HepG2 (cell line): ENCODE data around the gene IQGAP2. TPM values are rescaled to one million over a fixed set of nuclear protein-coding genes. Genes with fewer than 3 reads are reported as not detected.

Source experiments
- AGO1 ChIP-seq: fragments of 200-400 bp; formaldehyde crosslinking; IDR thresholded peaks from 2 replicates; pipeline ENCODE4 v1.6.1; 2017; ENCODE audit warnings: mild to moderate bottlenecking, low read depth, low read length, moderate library complexity; ENCODE audit not compliant: poor library complexity, severe bottlenecking
- AHR ChIP-seq: IDR thresholded peaks from 2 replicates; pipeline ENCODE4 v1.6.1; 2018; ENCODE audit warnings: missing genetic modification reagents, missing compliant biosample characterization
- BHLHE40 ChIP-seq: IDR thresholded peaks from 2 replicates; pipeline ENCODE4 v1.6.1; 2011; ENCODE audit warnings: low read length, improper control_type of control experiment
- CENPX ChIP-seq: sonication (generic); formaldehyde crosslinking; IDR thresholded peaks from 2 replicates; pipeline ENCODE4 v1.9.0; 2021; ENCODE audit warnings: mild to moderate bottlenecking, missing genetic modification reagents, moderate library complexity
- ELF3 ChIP-seq: IDR thresholded peaks from 2 replicates; pipeline ENCODE4 v1.6.1; 2016; ENCODE audit warnings: missing genetic modification reagents, missing compliant biosample characterization
- GATAD2A ChIP-seq: IDR thresholded peaks from 2 replicates; pipeline ENCODE4 v1.6.1; 2016
- HHEX ChIP-seq: IDR thresholded peaks from 2 replicates; pipeline ENCODE4 v1.6.1; 2016; ENCODE audit warnings: control low read depth
- MAZ ChIP-seq, 2 experiments: sonication (generic) in 1 of 2; formaldehyde crosslinking in 1 of 2; IDR thresholded peaks; 2 replicates each; pipeline versions ENCODE4 v1.5.0 to v1.6.1; 2012 to 2020; ENCODE audit warnings: low read depth in 2 of 2, mild to moderate bottlenecking in 2 of 2, borderline replicate concordance in 1 of 2, improper control_type of control experiment in 1 of 2, low read length in 1 of 2, missing genetic modification reagents in 1 of 2, moderate library complexity in 1 of 2
- MEF2D ChIP-seq: sonication (generic); formaldehyde crosslinking; IDR thresholded peaks from 2 replicates; pipeline ENCODE4 v1.5.1; 2020; ENCODE audit warnings: mild to moderate bottlenecking, missing genetic modification reagents
- NFE2L1 ChIP-seq: sonication (generic); formaldehyde crosslinking; IDR thresholded peaks from 2 replicates; pipeline ENCODE4 v1.4.0; 2020; ENCODE audit warnings: missing genetic modification reagents, mild to moderate bottlenecking, borderline replicate concordance
- PHF20 ChIP-seq: sonication (generic); formaldehyde crosslinking; IDR thresholded peaks from 2 replicates; pipeline ENCODE4 v1.5.0; 2020; ENCODE audit warnings: mild to moderate bottlenecking, missing genetic modification reagents
- PITX1 ChIP-seq: sonication (generic); formaldehyde crosslinking; IDR thresholded peaks from 2 replicates; pipeline ENCODE4 v1.5.1; 2020; ENCODE audit warnings: mild to moderate bottlenecking, missing genetic modification reagents
- POGZ ChIP-seq: sonication (generic); formaldehyde crosslinking; IDR thresholded peaks from 2 replicates; pipeline ENCODE4 v1.4.0; 2020; ENCODE audit warnings: mild to moderate bottlenecking, missing genetic modification reagents
- SOX13 ChIP-seq, 3 experiments: fragments of 450-650 bp in 1 of 3; sonication (generic) in 1 of 3; formaldehyde crosslinking in 1 of 3; IDR thresholded peaks in 2 of 3; conservative IDR thresholded peaks in 1 of 3; 2 replicates each; pipeline versions ENCODE4 v1.5.0 to v1.6.1; 2016 to 2020; ENCODE audit warnings: antibody characterized with exemption in 1 of 3, mild to moderate bottlenecking in 1 of 3, missing compliant biosample characterization in 1 of 3, missing genetic modification reagents in 1 of 3, moderate library complexity in 1 of 3
- THAP7 ChIP-seq: sonication (generic); formaldehyde crosslinking; IDR thresholded peaks from 2 replicates; pipeline ENCODE4 v1.8.1; 2023; ENCODE audit warnings: mild to moderate bottlenecking, missing genetic modification reagents
- XRCC5 ChIP-seq: fragments of 200-400 bp; formaldehyde crosslinking; optimal IDR thresholded peaks from 2 replicates; pipeline ENCODE3; 2017; ENCODE audit warnings: mild to moderate bottlenecking, low read length
- ZBTB44 ChIP-seq: sonication (generic); formaldehyde crosslinking; IDR thresholded peaks from 2 replicates; pipeline ENCODE4 v1.4.0; 2020; ENCODE audit warnings: missing genetic modification reagents
- ZFAT ChIP-seq: sonication (generic); formaldehyde crosslinking; conservative IDR thresholded peaks from 2 replicates; pipeline ENCODE4 v1.8.1; 2023; ENCODE audit warnings: missing genetic modification reagents, inconsistent platforms
- ZIK1 ChIP-seq: sonication (generic); formaldehyde crosslinking; IDR thresholded peaks from 2 replicates; pipeline ENCODE4 v1.5.0; 2020; ENCODE audit warnings: mild to moderate bottlenecking, low read depth, missing genetic modification reagents, borderline replicate concordance
- ZNF264 ChIP-seq: sonication (generic); formaldehyde crosslinking; IDR thresholded peaks from 2 replicates; pipeline ENCODE4 v1.4.0; 2020; ENCODE audit warnings: missing genetic modification reagents
- ZNF3 ChIP-seq: IDR thresholded peaks from 2 replicates; pipeline ENCODE4 v1.7.0; 2017; ENCODE audit warnings: inconsistent platforms
- ZNF513 ChIP-seq: sonication (generic); formaldehyde crosslinking; conservative IDR thresholded peaks from 2 replicates; pipeline ENCODE4 v1.5.0; 2020; ENCODE audit warnings: missing genetic modification reagents
- ZSCAN30 ChIP-seq: sonication (generic); formaldehyde crosslinking; IDR thresholded peaks from 2 replicates; pipeline ENCODE4 v1.5.0; 2020; ENCODE audit warnings: mild to moderate bottlenecking, missing genetic modification reagents
- polyA plus RNA-seq, 8 experiments: library from polyadenylated mRNA; depleted of rRNA in 3 of 8; stranded (reverse) in 7 of 8; unstranded in 1 of 8; fragments of >200 nt; fragmentation: Illumina TruSeq in 4 of 8; extraction: Trizol in 4 of 8; gene quantifications; 2 replicates each; pipeline versions ENCODE4 v1.2.1 to v1.2.3, GENCODE V29; 2011 to 2016; ENCODE audit warnings: low read depth in 4 of 8, missing spikeins in 1 of 8, mixed read lengths in 1 of 8; ENCODE audit not compliant: insufficient read depth in 1 of 8
- total RNA-seq, 5 experiments: library from RNA; depleted of rRNA; stranded (reverse); fragments of >200 nt; fragmentation: Illumina TruSeq; extraction: Trizol; gene quantifications; 2 replicates each; pipeline ENCODE4 v1.2.3, GENCODE V29; 2016; ENCODE audit warnings: low read depth in 1 of 5
- TF ChIP-seq, protein P1 (sequence below): sonication (generic); formaldehyde crosslinking; conservative IDR thresholded peaks from 2 replicates; pipeline ENCODE4 v1.4.0; 2020; ENCODE audit warnings: missing genetic modification reagents

The IQGAP2 gene
- total and polyA plus RNA-seq, 2 of the 13 experiments (the other 11 are each of a cell fraction or from before 2014, with no cell fraction given): 35.2 to 83.3 TPM

GRCh38 chr5:76404223-76405211 is 1.4 kb downstream of the IQGAP2 start (continued):
- TF ChIP-seq XRCC5 (no peak), ZSCAN30 (peak; percentile 75; the same call in 1 of the 2 replicates), POGZ (CRISPR knock-in tag) (peak; percentile 97), BHLHE40 (peak; percentile 77), AHR (CRISPR knock-in tag) (no peak), ZFAT (CRISPR knock-in tag) (no peak), CENPX (CRISPR knock-in tag) (no peak), MEF2D (CRISPR knock-in tag) (peak; percentile 94), AGO1 (no peak), ZIK1 (CRISPR knock-in tag) (peak; percentile 83; the same call in 1 of the 2 replicates), ZNF513 (CRISPR knock-in tag) (no peak), MAZ (IDR thresholded peaks at IDR 0.05; ENCODE audit: borderline replicate concordance, low read depth, low read length) (0 out of 2 replicates have a peak, but pooled peaks have one; percentile 8), MAZ (CRISPR knock-in tag; IDR thresholded peaks at IDR 0.05; ENCODE audit: low read depth) (no peak; the same call in 1 of the 2 replicates), ZNF264 (CRISPR knock-in tag) (peak; percentile 87), ZBTB44 (CRISPR knock-in tag) (no peak), PITX1 (CRISPR knock-in tag) (peak; percentile 92), GATAD2A (peak; percentile 96), PHF20 (CRISPR knock-in tag) (peak; percentile 49; the same call in 1 of the 2 replicates), ELF3 (CRISPR knock-in tag) (peak; percentile 91), NFE2L1 (CRISPR knock-in tag) (no peak), ZNF3 (CRISPR knock-in tag) (no peak), THAP7 (CRISPR knock-in tag) (peak; percentile 83), HHEX (CRISPR knock-in tag) (peak; percentile 34; the same call in 1 of the 2 replicates), SOX13 (IDR thresholded peaks at IDR 0.05) (no peak), SOX13 (CRISPR knock-in tag; conservative IDR thresholded peaks at IDR 0.05 in 1 of 2, IDR thresholded peaks at IDR 0.05 in 1 of 2) (peak in 1 of 2 experiments; percentile 81; a peak in 2 of 4 replicates)
- TF ChIP-seq, protein P1, sequence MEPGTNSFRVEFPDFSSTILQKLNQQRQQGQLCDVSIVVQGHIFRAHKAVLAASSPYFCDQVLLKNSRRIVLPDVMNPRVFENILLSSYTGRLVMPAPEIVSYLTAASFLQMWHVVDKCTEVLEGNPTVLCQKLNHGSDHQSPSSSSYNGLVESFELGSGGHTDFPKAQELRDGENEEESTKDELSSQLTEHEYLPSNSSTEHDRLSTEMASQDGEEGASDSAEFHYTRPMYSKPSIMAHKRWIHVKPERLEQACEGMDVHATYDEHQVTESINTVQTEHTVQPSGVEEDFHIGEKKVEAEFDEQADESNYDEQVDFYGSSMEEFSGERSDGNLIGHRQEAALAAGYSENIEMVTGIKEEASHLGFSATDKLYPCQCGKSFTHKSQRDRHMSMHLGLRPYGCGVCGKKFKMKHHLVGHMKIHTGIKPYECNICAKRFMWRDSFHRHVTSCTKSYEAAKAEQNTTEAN: peak; percentile 90
